Fibroblast of pulmonary artery (primary cell): ENCODE results near the gene B3GAT2.
"Not testable (repeated sequence)": the region's sequence is repeated elsewhere in the genome, so short reads cannot be mapped to it uniquely, and the experiment has no call there.

Experiments
- DNase-seq: peaks from one replicate; pipeline ENCODE4 v3.0.0-alpha.2; 2010; ENCODE audit warnings: low read depth
- H3K4me3 ChIP-seq: replicated peaks from 2 replicates; pipeline ENCODE4 v1.5.1; 2011; ENCODE audit warnings: low read depth, mild to moderate bottlenecking, control low read depth, low read length, moderate library complexity
- CTCF ChIP-seq: IDR thresholded peaks from 2 replicates; pipeline ENCODE4 v1.5.1; 2011; ENCODE audit warnings: mild to moderate bottlenecking, control low read depth, low read length, inconsistent platforms; ENCODE audit errors: missing control alignments

Gene B3GAT2

GRCh38 chr6:70954750-70955149, 2.1 kb downstream of the B3GAT2 start:
- no peak for TF ChIP-seq CTCF
- H3K4me3 ChIP-seq = no peak overlapping the region
- no peak for DNase-seq

- no peak overlapping the region for H3K4me3 ChIP-seq
- TF ChIP-seq CTCF = no peak
- no peak for DNase-seq
Observed at GRCh38 chr6:70954176-70954575, 2.7 kb downstream of the B3GAT2 start.

- DNase-seq = no peak
- no peak for TF ChIP-seq CTCF
- H3K4me3 ChIP-seq = no peak overlapping the region
Observed at GRCh38 chr6:70952608-70953165, 4.2 kb downstream of the B3GAT2 start.

- not testable (repeated sequence) for DNase-seq, H3K4me3 ChIP-seq
Observed at GRCh38 chr6:70944321-70944720, 12.5 kb downstream of the B3GAT2 start.

GRCh38 chr6:70933853-70934252, 23.0 kb downstream of the B3GAT2 start:
- no peak for DNase-seq
- no peak for TF ChIP-seq CTCF
- H3K4me3 ChIP-seq = no peak overlapping the region

- no peak overlapping the region for H3K4me3 ChIP-seq
- TF ChIP-seq CTCF = no peak
- no peak for DNase-seq
Observed at GRCh38 chr6:70905742-70906141, 51.1 kb downstream of the B3GAT2 start.

GRCh38 chr6:70903665-70904452, 53.0 kb downstream of the B3GAT2 start:
- H3K4me3 ChIP-seq = no peak overlapping the region
- TF ChIP-seq CTCF = no peak
- no peak for DNase-seq
